ENCODE data around the gene UBXN7. TPM values are rescaled to one million over a fixed set of nuclear protein-coding genes. Genes with fewer than 3 reads are reported as not detected.
"Not testable (repeated sequence)": the region's sequence is repeated elsewhere in the genome, so short reads cannot be mapped to it uniquely, and the experiment has no call there.

UBXN7 gene
- total RNA-seq, 1 donor from 2014 or later = 54.0 TPM

- H3K27ac ChIP-seq = no peak overlapping the region
- H3K4me1 ChIP-seq = no peaks in the 10 kb centered on the region
- intact Hi-C loops (cut with DNase I) = no loop called here
- H3K9me3 ChIP-seq = no peaks in the 10 kb centered on the region
- no peak for TF ChIP-seq CTCF (IDR thresholded peaks at IDR 0.05)
- H3K4me3 ChIP-seq = no peak overlapping the region
- ATAC-seq = no peak
- H3K27me3 ChIP-seq = no peaks in the 10 kb centered on the region
- DNase-seq = no peak
- peaks cover 5% of the 10 kb centered on the region for H3K36me3 ChIP-seq
Observed at GRCh38 chr3:196463478-196463756, 31.2 kb upstream of the UBXN7 start.

GRCh38 chr3:196462680-196463477 lies 30.7 kb upstream of the UBXN7 start:
- intact Hi-C loops (cut with DNase I); H3K27me3 ChIP-seq; H3K27ac ChIP-seq; H3K4me1 ChIP-seq; H3K9me3 ChIP-seq; H3K36me3 ChIP-seq; DNase-seq; ATAC-seq; H3K4me3 ChIP-seq: not testable (repeated sequence)

DNA sequence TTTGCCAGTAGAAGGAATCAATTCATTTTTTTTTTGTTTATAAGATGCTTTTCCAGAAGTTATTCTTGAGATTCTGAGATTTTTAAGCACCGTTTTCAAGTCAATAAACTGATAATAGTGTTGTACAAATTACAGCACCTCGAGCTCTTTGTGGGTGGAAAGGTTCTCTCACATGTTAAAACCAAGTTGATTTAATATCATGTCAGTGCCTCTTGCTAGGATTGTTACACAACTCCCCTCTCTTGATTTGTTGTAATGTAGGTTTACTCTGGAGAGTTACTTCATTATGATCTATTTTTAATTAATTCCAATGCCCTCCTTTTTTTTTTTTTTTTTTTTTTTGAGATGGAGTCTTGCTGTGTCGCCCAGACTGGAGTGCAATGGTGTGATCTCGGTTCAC lies 25.8 kb upstream of the UBXN7 start:
- no peak for DNase-seq
- intact Hi-C loops (cut with DNase I) = no loop called here

GRCh38 chr3:196457470-196457869 lies 25.2 kb upstream of the UBXN7 start:
- ATAC-seq; intact Hi-C loops (cut with DNase I); H3K4me3 ChIP-seq; H3K4me1 ChIP-seq; H3K27ac ChIP-seq; H3K9me3 ChIP-seq; H3K36me3 ChIP-seq; DNase-seq; H3K27me3 ChIP-seq: not testable (repeated sequence)

More for the DNA sequence above, 25.8 kb upstream of the UBXN7 start:
- no peak for TF ChIP-seq CTCF (IDR thresholded peaks at IDR 0.05)
- Histone ChIP-seq H3K9me3 (no peaks in the 10 kb centered on the region), H3K36me3 (no peaks in the 10 kb centered on the region), H3K27ac (no peak overlapping the region), H3K4me1 (no peaks in the 10 kb centered on the region), H3K27me3 (no peaks in the 10 kb centered on the region), H3K4me3 (no peak overlapping the region)
- no peak for ATAC-seq

DNA sequence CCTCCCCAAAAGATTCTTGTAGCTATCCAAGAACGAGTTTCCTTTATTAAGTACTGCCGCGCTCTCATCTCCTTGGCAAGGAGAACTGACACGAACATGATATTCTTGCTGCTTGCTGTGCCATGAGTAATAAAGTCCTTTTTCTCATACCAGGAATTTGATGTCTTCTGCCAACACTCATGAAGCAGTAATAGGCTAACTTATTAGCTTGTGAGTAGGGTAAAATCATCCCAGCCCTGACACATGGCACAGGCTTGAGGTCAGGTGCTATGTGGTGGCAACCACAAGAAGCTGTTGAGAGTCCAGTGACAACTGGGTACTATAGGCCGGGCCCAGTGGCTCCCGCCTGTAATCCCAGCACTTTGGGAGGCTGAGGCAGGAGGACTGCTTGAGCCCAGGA lies 22.7 kb upstream of the UBXN7 start:
- no peak for DNase-seq
- Histone ChIP-seq H3K4me1 (no peaks in the 10 kb centered on the region), H3K9me3 (no peaks in the 10 kb centered on the region), H3K27me3 (no peaks in the 10 kb centered on the region), H3K27ac (no peak overlapping the region), H3K4me3 (no peak overlapping the region), H3K36me3 (no peaks in the 10 kb centered on the region)
- TF ChIP-seq CTCF (IDR thresholded peaks at IDR 0.05) = no peak
- intact Hi-C loops (cut with DNase I) = no loop called here
- no peak for ATAC-seq

- ATAC-seq; H3K4me1 ChIP-seq; H3K4me3 ChIP-seq; H3K9me3 ChIP-seq; H3K27me3 ChIP-seq; H3K27ac ChIP-seq; H3K36me3 ChIP-seq; intact Hi-C loops (cut with DNase I); DNase-seq: not testable (repeated sequence)
Observed at GRCh38 chr3:196445391-196445790, 13.2 kb upstream of the UBXN7 start.

DNA sequence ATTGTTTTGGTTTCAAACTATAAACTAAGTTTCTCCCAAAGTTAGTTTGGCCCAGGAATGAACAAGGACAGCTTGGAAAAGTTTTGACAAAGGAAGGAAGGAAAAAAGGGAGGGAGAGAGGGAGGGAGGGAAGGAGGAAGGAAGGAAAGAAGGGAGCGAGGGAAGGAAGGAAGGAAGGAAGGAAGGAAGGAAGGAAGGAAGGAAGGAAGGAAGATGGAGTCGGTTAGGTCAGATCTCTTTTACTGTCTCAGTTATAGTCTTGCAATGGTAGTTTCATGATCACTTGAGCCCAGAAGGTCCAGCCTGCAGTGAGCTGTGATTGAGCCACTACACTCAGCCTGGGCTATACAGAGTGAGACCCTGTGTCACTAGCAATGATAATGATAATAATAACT lies 12.3 kb upstream of the UBXN7 start:
- H3K4me1 ChIP-seq = no peaks in the 10 kb centered on the region
- no peak for ATAC-seq
- H3K27ac ChIP-seq = no peak overlapping the region
- intact Hi-C loops (cut with DNase I) = no loop called here
- no peaks in the 10 kb centered on the region for H3K27me3 ChIP-seq
- DNase-seq = no peak
- no peaks in the 10 kb centered on the region for H3K36me3 ChIP-seq
- no peaks in the 10 kb centered on the region for H3K9me3 ChIP-seq
- no peak for TF ChIP-seq CTCF (IDR thresholded peaks at IDR 0.05)
- no peak overlapping the region for H3K4me3 ChIP-seq
